MM.1S (cell line): ENCODE results near the gene IVD.

Experiments used
- CTCF ChIP-seq: fragments of 300-600 bp; sonication (generic); IDR thresholded peaks from 2 replicates; pipeline ENCODE4 v1.5.1; 2016; ENCODE audit warnings: antibody characterized with exemption, low read length, mixed read lengths
- EZH2 ChIP-seq: fragments of 300-600 bp; sonication (generic); optimal IDR thresholded peaks from 2 replicates; pipeline ENCODE3; 2017; ENCODE audit warnings: low read depth, mild to moderate bottlenecking, antibody characterized with exemption, low read length, mixed read lengths

GRCh38 chr15:40435023-40435709, 29.6 kb downstream of the IVD start:
- no peak for TF ChIP-seq CTCF
- TF ChIP-seq EZH2, result no peak
